Mesothelial cell of epicardium (in vitro differentiated cells): ENCODE measurements around the gene SPINK5. TPM values are rescaled to one million over a fixed set of nuclear protein-coding genes. Genes with fewer than 3 reads are reported as not detected.

Source experiments
- DNase-seq, 2 experiments: peaks; one replicate each; pipeline ENCODE4 v3.0.0; 2021; ENCODE audit warnings: low spot score in 2 of 2; ENCODE audit not compliant: unreplicated experiment in 2 of 2
- H3K27ac Mint-ChIP-seq: 2 replicates; pipeline ENCODE4 v1.8.0; 2021; ENCODE audit warnings: mixed read lengths
- H3K27me3 Mint-ChIP-seq: 2 replicates; pipeline ENCODE4 v1.8.0; 2021; ENCODE audit warnings: low read depth, mixed read lengths
- H3K36me3 Mint-ChIP-seq: 2 replicates; pipeline ENCODE4 v1.8.0; 2021; ENCODE audit warnings: mixed read lengths
- H3K4me1 Mint-ChIP-seq: 2 replicates; pipeline ENCODE4 v1.8.0; 2021; ENCODE audit warnings: mixed read lengths
- H3K4me3 Mint-ChIP-seq: 2 replicates; pipeline ENCODE4 v1.8.0; 2021; ENCODE audit warnings: mild to moderate bottlenecking, moderate library complexity, mixed read lengths
- H3K9me3 Mint-ChIP-seq: 2 replicates; pipeline ENCODE4 v1.8.0; 2021; ENCODE audit warnings: mixed read lengths
- CTCF ChIP-seq: fragments of 200-600 bp; sonication (generic); IDR thresholded peaks from one replicate; pipeline ENCODE4 v1.5.0; 2021; ENCODE audit warnings: antibody characterized with exemption; ENCODE audit not compliant: unreplicated experiment
- total RNA-seq: library from RNA; stranded (reverse); gene quantifications from 3 replicates; pipeline ENCODE4 v1.2.1, GENCODE V29; 2021

Gene SPINK5
- total RNA-seq, 1 donor from 2014 or later, result 20.8 TPM

GRCh38 chr5:148147415-148147814, 83.6 kb downstream of the SPINK5 start:
- no peak for DNase-seq
- no peak for TF ChIP-seq CTCF
- H3K9me3 Mint-ChIP-seq, result no peaks in the 10 kb centered on the region
- H3K27me3 Mint-ChIP-seq, result no peaks in the 10 kb centered on the region
- H3K4me3 Mint-ChIP-seq, result no peak overlapping the region
- no peaks in the 10 kb centered on the region for H3K36me3 Mint-ChIP-seq
- H3K27ac Mint-ChIP-seq, result no peak overlapping the region
- H3K4me1 Mint-ChIP-seq, result peaks cover 22% of the 10 kb centered on the region

GRCh38 chr5:148151872-148152271, 88.1 kb downstream of the SPINK5 start:
- TF ChIP-seq CTCF, result no peak
- Mint-ChIP-seq H3K9me3 (peaks cover 16% of the 10 kb centered on the region), H3K27me3 (no peaks in the 10 kb centered on the region), H3K4me1 (peaks cover 4% of the 10 kb centered on the region), H3K4me3 (no peak overlapping the region), H3K27ac (no peak overlapping the region), H3K36me3 (no peaks in the 10 kb centered on the region)
- DNase-seq, result no peak

- peaks cover 20% of the 10 kb centered on the region for H3K9me3 Mint-ChIP-seq
- no peak for DNase-seq
- no peak overlapping the region for H3K4me3 Mint-ChIP-seq
- H3K4me1 Mint-ChIP-seq, result peaks cover 4% of the 10 kb centered on the region
- H3K27ac Mint-ChIP-seq, result no peak overlapping the region
- H3K27me3 Mint-ChIP-seq, result no peaks in the 10 kb centered on the region
- TF ChIP-seq CTCF, result no peak
- H3K36me3 Mint-ChIP-seq, result no peaks in the 10 kb centered on the region
Measured at GRCh38 chr5:148152781-148153180, 89.0 kb downstream of the SPINK5 start.

GRCh38 chr5:148156609-148157008, 92.8 kb downstream of the SPINK5 start:
- H3K27me3 Mint-ChIP-seq, result no peaks in the 10 kb centered on the region
- H3K36me3 Mint-ChIP-seq, result no peaks in the 10 kb centered on the region
- no peak for TF ChIP-seq CTCF
- no peak overlapping the region for H3K27ac Mint-ChIP-seq
- peaks cover 26% of the 10 kb centered on the region for H3K9me3 Mint-ChIP-seq
- DNase-seq, result no peak
- H3K4me3 Mint-ChIP-seq, result no peak overlapping the region
- no peaks in the 10 kb centered on the region for H3K4me1 Mint-ChIP-seq

GRCh38 chr5:148162038-148162437, 98.3 kb downstream of the SPINK5 start:
- no peaks in the 10 kb centered on the region for H3K4me1 Mint-ChIP-seq
- no peaks in the 10 kb centered on the region for H3K36me3 Mint-ChIP-seq
- no peak for TF ChIP-seq CTCF
- H3K4me3 Mint-ChIP-seq, result no peak overlapping the region
- DNase-seq, result no peak
- H3K27me3 Mint-ChIP-seq, result no peaks in the 10 kb centered on the region
- H3K27ac Mint-ChIP-seq, result no peak overlapping the region
- H3K9me3 Mint-ChIP-seq, result peaks cover 8% of the 10 kb centered on the region

GRCh38 chr5:148163345-148163744, 99.6 kb downstream of the SPINK5 start:
- no peak for TF ChIP-seq CTCF
- no peaks in the 10 kb centered on the region for H3K36me3 Mint-ChIP-seq
- H3K9me3 Mint-ChIP-seq, result peaks cover 5% of the 10 kb centered on the region
- H3K4me1 Mint-ChIP-seq, result no peaks in the 10 kb centered on the region
- no peak overlapping the region for H3K4me3 Mint-ChIP-seq
- no peak for DNase-seq
- H3K27me3 Mint-ChIP-seq, result no peaks in the 10 kb centered on the region
- no peak overlapping the region for H3K27ac Mint-ChIP-seq
